Natural killer cell (primary cell): ENCODE measurements around the gene ASCC2. TPM values are rescaled to one million over a fixed set of nuclear protein-coding genes. Genes with fewer than 3 reads are reported as not detected.

Experiments
- ATAC-seq, 3 donors: fragments of 150-1000 bp in 2 of 3; fragments of 200-7000 bp in 1 of 3; cut with Tn5 transposase; 1 replicate in 1 of 3; 2 replicates in 2 of 3; pipeline ENCODE4 v1.10.0; 2021; ENCODE audit warnings: mild to moderate bottlenecking in 2 of 3, moderate library complexity in 2 of 3
- DNase-seq, 2 donors: peaks; one replicate each; pipeline versions ENCODE4 v3.0.0 to v3.0.0-alpha.2; 2013 to 2021; ENCODE audit warnings: mixed read lengths in 1 of 2
- H3K27ac ChIP-seq: one replicate; pipeline ENCODE4 v1.5.1; 2013; ENCODE audit warnings: mild to moderate bottlenecking, low read length
- H3K27me3 ChIP-seq: one replicate; pipeline ENCODE4 v1.6.1; 2013; ENCODE audit warnings: low read length; ENCODE audit not compliant: control insufficient read depth, insufficient read depth
- H3K36me3 ChIP-seq: one replicate; pipeline ENCODE4 v1.6.1; 2013; ENCODE audit warnings: low read length; ENCODE audit not compliant: control insufficient read depth, insufficient read depth
- H3K4me1 ChIP-seq: one replicate; pipeline ENCODE4 v1.6.1; 2013; ENCODE audit warnings: low read length; ENCODE audit not compliant: control insufficient read depth, insufficient read depth
- H3K4me3 ChIP-seq: one replicate; pipeline ENCODE4 v1.5.1; 2013; ENCODE audit warnings: low read length
- H3K9me3 ChIP-seq: one replicate; pipeline ENCODE4 v1.6.1; 2013; ENCODE audit warnings: low read length; ENCODE audit not compliant: control insufficient read depth, insufficient read depth
- H3K27ac Mint-ChIP-seq, 2 donors: one replicate each; pipeline ENCODE4 v1.8.0; 2022; ENCODE audit warnings: mild to moderate bottlenecking in 2 of 2, mixed read lengths in 2 of 2, moderate library complexity in 1 of 2
- H3K27me3 Mint-ChIP-seq, 2 donors: one replicate each; pipeline ENCODE4 v1.8.0; 2022; ENCODE audit warnings: low read depth in 2 of 2, mixed read lengths in 2 of 2
- H3K36me3 Mint-ChIP-seq: one replicate; pipeline ENCODE4 v1.8.0; 2022; ENCODE audit warnings: mixed read lengths
- H3K4me1 Mint-ChIP-seq, 2 donors: one replicate each; pipeline ENCODE4 v1.8.0; 2022; ENCODE audit warnings: mixed read lengths in 2 of 2
- H3K4me3 Mint-ChIP-seq: one replicate; pipeline ENCODE4 v1.8.0; 2022; ENCODE audit warnings: mild to moderate bottlenecking, moderate library complexity, mixed read lengths
- H3K9me3 Mint-ChIP-seq, 2 donors: one replicate each; pipeline ENCODE4 v1.8.0; 2022; ENCODE audit warnings: mixed read lengths in 2 of 2
- WGBS: methylation state at CpG from one replicate; pipeline ENCODE4 v1.1.7; 2013; ENCODE audit warnings: missing lambda C conversion rate; ENCODE audit not compliant: insufficient coverage; 5-methylcytosine and 5-hydroxymethylcytosine counted together
- intact Hi-C: fragments of 100-400 bp; cut with micrococcal nuclease; formaldehyde crosslinking; loops from one replicate; pipeline ENCODE4 v1.14.2; 2022
- total RNA-seq, 4 donors: library from RNA; stranded (reverse); fragments of 120-200 nt in 1 of 4; gene quantifications; one replicate each; pipeline versions ENCODE4 v1.2.3 to v1.2.4, GENCODE V29; 2013 to 2022
- TF ChIP-seq, protein P1 (sequence below): fragments of 200-600 bp; IDR thresholded peaks from one replicate; pipeline ENCODE4 v1.8.0; 2022; ENCODE audit warnings: antibody characterized with exemption

Gene ASCC2
- total RNA-seq, 3 donors from 2014 or later (not counting 1 experiment from before 2014, with no cell fraction given): 102 to 130 (median 128) TPM

DNA sequence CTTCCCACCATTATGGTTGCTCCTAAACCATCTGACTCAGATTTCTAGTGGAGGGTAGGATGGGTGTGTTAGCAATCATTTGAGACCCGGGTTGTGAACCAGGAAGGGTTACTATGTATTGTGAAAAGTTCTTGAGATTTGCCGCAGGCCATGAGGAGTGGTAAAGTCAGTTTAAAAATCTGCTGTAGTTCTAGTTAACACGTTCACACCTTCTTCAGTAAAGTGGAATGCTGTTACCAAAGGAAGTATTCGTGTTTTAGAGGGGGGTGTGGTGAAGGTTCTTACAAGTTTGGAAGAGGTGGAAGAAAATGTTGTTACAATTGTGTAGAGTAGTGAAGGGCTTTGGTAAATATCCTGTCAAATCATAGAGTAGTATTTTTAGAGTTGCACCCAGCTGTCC is 47.5 kb upstream of the ASCC2 start:
- Mint-ChIP-seq H3K4me1 (peaks cover 12 to 18% of the 10 kb centered on the region in 2 donors), H3K27ac (no peak overlapping the region), H3K9me3 (no peaks in the 10 kb centered on the region), H3K27me3 (no peaks in the 10 kb centered on the region), H3K36me3 (no peaks in the 10 kb centered on the region), H3K4me3 (no peak overlapping the region)
- no peaks in the 10 kb centered on the region for H3K27me3 ChIP-seq
- DNase-seq (no peak), ATAC-seq (no peak)
- WGBS: 66% methylated on average over 4 of the region's 4 CpGs
- no peak overlapping the region for H3K4me3 ChIP-seq
- no peaks in the 10 kb centered on the region for H3K36me3 ChIP-seq
- intact Hi-C loops: no loop called here
- peaks cover 20% of the 10 kb centered on the region for H3K4me1 ChIP-seq
- no peaks in the 10 kb centered on the region for H3K9me3 ChIP-seq
- H3K27ac ChIP-seq: no peak overlapping the region
- TF ChIP-seq, protein P1, sequence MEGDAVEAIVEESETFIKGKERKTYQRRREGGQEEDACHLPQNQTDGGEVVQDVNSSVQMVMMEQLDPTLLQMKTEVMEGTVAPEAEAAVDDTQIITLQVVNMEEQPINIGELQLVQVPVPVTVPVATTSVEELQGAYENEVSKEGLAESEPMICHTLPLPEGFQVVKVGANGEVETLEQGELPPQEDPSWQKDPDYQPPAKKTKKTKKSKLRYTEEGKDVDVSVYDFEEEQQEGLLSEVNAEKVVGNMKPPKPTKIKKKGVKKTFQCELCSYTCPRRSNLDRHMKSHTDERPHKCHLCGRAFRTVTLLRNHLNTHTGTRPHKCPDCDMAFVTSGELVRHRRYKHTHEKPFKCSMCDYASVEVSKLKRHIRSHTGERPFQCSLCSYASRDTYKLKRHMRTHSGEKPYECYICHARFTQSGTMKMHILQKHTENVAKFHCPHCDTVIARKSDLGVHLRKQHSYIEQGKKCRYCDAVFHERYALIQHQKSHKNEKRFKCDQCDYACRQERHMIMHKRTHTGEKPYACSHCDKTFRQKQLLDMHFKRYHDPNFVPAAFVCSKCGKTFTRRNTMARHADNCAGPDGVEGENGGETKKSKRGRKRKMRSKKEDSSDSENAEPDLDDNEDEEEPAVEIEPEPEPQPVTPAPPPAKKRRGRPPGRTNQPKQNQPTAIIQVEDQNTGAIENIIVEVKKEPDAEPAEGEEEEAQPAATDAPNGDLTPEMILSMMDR: no peak

DNA sequence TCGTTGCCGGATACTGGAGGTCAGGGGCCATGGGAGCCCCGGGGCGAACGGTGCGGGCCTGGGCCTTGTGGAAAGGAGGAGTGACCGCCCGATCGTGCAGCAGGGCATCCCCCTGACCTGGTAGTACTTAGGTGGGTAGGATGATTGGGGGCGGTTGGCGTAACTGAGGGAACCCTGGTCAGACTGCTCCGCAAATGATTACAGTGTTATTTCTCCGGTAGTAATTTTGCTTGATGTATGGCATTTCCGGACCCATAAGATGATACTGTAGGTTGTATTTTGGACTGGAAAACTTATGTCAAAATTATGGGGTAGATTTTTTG is 45.7 kb upstream of the ASCC2 start:
- H3K4me3 Mint-ChIP-seq: peak overlapping the region; percentile 92

DNA sequence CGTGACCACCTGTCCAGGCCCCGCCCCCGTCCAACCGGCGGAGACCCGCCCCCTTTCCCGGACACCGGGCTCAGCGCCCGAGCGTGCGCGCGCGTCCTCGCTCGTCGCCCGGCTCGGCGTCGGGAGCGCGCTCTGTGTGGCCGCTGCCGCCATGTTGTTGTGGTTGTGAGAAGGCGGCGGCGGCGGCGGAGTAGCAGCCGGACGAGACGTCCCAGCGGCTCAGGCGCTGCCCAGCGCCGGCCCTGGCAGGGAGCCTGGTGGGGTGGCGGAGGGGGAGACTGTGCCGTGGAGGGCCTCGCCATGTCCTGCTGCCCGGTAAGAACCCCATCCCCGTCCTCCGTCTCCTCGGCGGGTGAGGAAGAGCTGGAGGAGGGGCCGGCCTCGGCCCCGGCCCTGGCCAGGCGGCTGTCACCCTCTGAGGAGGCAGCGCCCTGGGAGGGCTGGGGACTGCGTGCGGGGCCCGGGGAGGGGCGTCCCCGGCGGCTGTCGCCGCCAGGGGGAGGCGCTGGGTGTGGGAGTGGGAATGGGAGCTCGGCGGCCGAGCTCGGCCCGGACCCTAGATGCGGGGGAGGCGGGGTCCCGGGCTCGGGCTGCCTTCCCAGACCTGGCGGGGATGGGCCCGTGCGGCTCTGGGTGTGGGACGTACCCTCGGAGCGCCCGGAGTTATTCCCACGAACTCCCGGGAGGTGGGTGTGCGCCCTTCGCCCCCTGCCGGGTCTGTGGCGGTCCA is 45.1 kb upstream of the ASCC2 start, which contains the start of gene MTMR3:
MTMR3 (plus strand) TSS at position 130 of the 730 bp plus-strand sequence. CDS start 87,886 bp downstream, outside the sequence.
- peak; percentile 90 to 93 for DNase-seq
- peaks cover 9 to 14% of the 10 kb centered on the region in 2 donors for H3K4me1 Mint-ChIP-seq

More for the DNA sequence above, 45.7 kb upstream of the ASCC2 start:
- H3K27ac ChIP-seq: peak overlapping the region; percentile 81
- H3K4me3 ChIP-seq: peak overlapping the region; percentile 81
- TF ChIP-seq, protein P1: no peak
- no peaks in the 10 kb centered on the region for H3K9me3 Mint-ChIP-seq
- H3K27me3 Mint-ChIP-seq: no peaks in the 10 kb centered on the region
- peaks cover 20% of the 10 kb centered on the region for H3K4me1 ChIP-seq
- 1% methylated on average over 14 of the region's 14 CpGs for whole genome bisulfite sequencing
- intact Hi-C loops: loop anchor here (1.0 kb wide), 1 partner anchor 45 kb away; the partner anchor contains the start of gene ASCC2
- H3K27me3 ChIP-seq: no peaks in the 10 kb centered on the region
- H3K36me3 ChIP-seq: no peaks in the 10 kb centered on the region
- H3K4me1 Mint-ChIP-seq: peaks cover 9 to 14% of the 10 kb centered on the region in 2 donors
- no peaks in the 10 kb centered on the region for H3K36me3 Mint-ChIP-seq
- peak in 2 of 3 donors; percentile 7 to 9 for ATAC-seq
- peak in 1 of 2 donors; percentile 41 for DNase-seq
- H3K27ac Mint-ChIP-seq: peak overlapping the region; percentile 87 to 91
- H3K9me3 ChIP-seq: no peaks in the 10 kb centered on the region

More for the DNA sequence above, 45.1 kb upstream of the ASCC2 start, which contains the start of gene MTMR3:
- under 1% methylated on average over 82 of the region's 82 CpGs for WGBS
- Mint-ChIP-seq H3K27ac (peak within 1 kb of the TSS; percentile 87 to 91), H3K27me3 (no peaks in the 10 kb centered on the region), H3K9me3 (no peaks in the 10 kb centered on the region), H3K4me3 (peak within 1 kb of the TSS; percentile 92), H3K36me3 (no peaks in the 10 kb centered on the region)
- Histone ChIP-seq H3K27ac (peak within 1 kb of the TSS; percentile 81), H3K9me3 (no peaks in the 10 kb centered on the region), H3K4me3 (peak within 1 kb of the TSS; percentile 81), H3K4me1 (peaks cover 20% of the 10 kb centered on the region), H3K27me3 (no peaks in the 10 kb centered on the region), H3K36me3 (no peaks in the 10 kb centered on the region)
- intact Hi-C loops: loop anchor here (1.0 kb wide), 1 partner anchor 45 kb away; the partner anchor contains the start of gene ASCC2
- ATAC-seq: peak; percentile 75 to 90 (median 80)
- TF ChIP-seq, protein P1: no peak
